ENCODE data around the gene PIK3C2G.

DNA sequence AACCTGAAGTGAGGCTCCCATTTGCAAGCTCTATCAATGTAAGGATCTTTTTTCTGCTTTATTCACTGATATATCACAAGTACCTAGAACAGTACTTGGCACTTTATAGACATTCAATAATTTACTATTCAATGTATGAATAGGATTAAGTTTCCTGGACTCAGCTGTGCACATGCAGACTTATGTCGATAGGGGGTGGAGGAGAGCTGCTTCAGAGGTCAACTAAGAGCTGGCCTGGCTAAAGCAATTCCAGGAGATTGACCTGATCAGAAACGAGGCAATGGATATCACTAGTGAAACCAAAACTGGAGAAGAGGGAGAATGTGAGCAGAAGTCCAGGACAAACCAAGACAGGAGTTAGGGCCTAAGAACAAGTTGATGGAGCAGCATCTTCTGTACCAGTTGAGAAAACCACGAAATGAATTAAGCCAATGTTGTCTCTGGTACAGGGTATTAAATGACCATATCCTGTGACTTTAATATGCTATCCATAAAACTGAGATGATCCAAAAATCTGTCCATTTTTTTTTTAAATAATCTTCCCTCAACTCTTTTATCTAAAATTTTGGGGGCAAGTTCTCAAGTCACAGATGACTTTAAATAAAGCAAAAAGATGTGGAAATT is 169.2 kb downstream of the PIK3C2G start:
- no peak for TF ChIP-seq ZFX (IDR thresholded peaks at IDR 0.05; ENCODE audit: borderline replicate concordance)
- TF ChIP-seq, protein P1, sequence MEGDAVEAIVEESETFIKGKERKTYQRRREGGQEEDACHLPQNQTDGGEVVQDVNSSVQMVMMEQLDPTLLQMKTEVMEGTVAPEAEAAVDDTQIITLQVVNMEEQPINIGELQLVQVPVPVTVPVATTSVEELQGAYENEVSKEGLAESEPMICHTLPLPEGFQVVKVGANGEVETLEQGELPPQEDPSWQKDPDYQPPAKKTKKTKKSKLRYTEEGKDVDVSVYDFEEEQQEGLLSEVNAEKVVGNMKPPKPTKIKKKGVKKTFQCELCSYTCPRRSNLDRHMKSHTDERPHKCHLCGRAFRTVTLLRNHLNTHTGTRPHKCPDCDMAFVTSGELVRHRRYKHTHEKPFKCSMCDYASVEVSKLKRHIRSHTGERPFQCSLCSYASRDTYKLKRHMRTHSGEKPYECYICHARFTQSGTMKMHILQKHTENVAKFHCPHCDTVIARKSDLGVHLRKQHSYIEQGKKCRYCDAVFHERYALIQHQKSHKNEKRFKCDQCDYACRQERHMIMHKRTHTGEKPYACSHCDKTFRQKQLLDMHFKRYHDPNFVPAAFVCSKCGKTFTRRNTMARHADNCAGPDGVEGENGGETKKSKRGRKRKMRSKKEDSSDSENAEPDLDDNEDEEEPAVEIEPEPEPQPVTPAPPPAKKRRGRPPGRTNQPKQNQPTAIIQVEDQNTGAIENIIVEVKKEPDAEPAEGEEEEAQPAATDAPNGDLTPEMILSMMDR (IDR thresholded peaks at IDR 0.05): peak; percentile 97
